ENCODE measurements around the gene RPL15. TPM values are rescaled to one million over a fixed set of nuclear protein-coding genes. Genes with fewer than 3 reads are reported as not detected.
A peak's percentile ranks its signal among the peaks of the same experiment; 100 is the strongest.

RPL15 gene
- total and polyA plus RNA-seq, 10 of the 15 experiments (the other 5 are each of a cell fraction or from before 2014, with no cell fraction given) = 2,885 to 10,761 (median 4,017) TPM

DNA sequence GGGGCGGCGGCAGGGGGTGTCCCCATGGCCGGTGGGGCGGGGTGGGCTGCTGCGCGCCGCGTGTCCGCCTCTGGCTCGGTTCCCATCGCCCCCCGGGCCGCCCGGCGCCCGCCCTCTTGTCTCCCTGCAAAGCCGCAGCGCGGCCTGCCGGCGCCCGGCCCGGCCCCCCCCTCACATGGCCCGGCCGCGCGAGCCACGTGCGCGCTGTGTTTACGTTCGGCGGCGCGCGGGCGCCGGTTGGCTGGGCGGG is 28.7 kb downstream of the RPL15 start (continued):
- TF ChIP-seq, protein P1, sequence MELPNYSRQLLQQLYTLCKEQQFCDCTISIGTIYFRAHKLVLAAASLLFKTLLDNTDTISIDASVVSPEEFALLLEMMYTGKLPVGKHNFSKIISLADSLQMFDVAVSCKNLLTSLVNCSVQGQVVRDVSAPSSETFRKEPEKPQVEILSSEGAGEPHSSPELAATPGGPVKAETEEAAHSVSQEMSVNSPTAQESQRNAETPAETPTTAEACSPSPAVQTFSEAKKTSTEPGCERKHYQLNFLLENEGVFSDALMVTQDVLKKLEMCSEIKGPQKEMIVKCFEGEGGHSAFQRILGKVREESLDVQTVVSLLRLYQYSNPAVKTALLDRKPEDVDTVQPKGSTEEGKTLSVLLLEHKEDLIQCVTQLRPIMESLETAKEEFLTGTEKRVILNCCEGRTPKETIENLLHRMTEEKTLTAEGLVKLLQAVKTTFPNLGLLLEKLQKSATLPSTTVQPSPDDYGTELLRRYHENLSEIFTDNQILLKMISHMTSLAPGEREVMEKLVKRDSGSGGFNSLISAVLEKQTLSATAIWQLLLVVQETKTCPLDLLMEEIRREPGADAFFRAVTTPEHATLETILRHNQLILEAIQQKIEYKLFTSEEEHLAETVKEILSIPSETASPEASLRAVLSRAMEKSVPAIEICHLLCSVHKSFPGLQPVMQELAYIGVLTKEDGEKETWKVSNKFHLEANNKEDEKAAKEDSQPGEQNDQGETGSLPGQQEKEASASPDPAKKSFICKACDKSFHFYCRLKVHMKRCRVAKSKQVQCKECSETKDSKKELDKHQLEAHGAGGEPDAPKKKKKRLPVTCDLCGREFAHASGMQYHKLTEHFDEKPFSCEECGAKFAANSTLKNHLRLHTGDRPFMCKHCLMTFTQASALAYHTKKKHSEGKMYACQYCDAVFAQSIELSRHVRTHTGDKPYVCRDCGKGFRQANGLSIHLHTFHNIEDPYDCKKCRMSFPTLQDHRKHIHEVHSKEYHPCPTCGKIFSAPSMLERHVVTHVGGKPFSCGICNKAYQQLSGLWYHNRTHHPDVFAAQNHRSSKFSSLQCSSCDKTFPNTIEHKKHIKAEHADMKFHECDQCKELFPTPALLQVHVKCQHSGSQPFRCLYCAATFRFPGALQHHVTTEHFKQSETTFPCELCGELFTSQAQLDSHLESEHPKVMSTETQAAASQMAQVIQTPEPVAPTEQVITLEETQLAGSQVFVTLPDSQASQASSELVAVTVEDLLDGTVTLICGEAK (IDR thresholded peaks at IDR 0.05; ENCODE audit: borderline replicate concordance) = no peak
- TF ChIP-seq TARDBP (IDR thresholded peaks at IDR 0.05; ENCODE audit: borderline replicate concordance) (no peak), MXI1 (IDR thresholded peaks at IDR 0.05; ENCODE audit: low read depth, low read length) (peak; percentile 93; the same call in 1 of the 2 replicates), SP1 (IDR thresholded peaks at IDR 0.05; ENCODE audit: low read depth, low read length) (peak; percentile 58), RBBP5 (conservative IDR thresholded peaks at IDR 0.05) (no peak), TCF12 (IDR thresholded peaks at IDR 0.05; ENCODE audit: low read depth, low read length) (0 out of 2 replicates have a peak, but pooled peaks have one; percentile 5), TAF1 (IDR thresholded peaks at IDR 0.05; ENCODE audit: borderline replicate concordance, low read depth, low read length) (0 out of 2 replicates have a peak, but pooled peaks have one; percentile 22), TCF7 (IDR thresholded peaks at IDR 0.05; ENCODE audit: borderline replicate concordance) (no peak), GATAD2B (conservative IDR thresholded peaks at IDR 0.05; ENCODE audit: low read depth) (no peak), YY1 (IDR thresholded peaks at IDR 0.05; ENCODE audit: low read depth, low read length) (peak; percentile 60), SMARCA5 (IDR thresholded peaks at IDR 0.05) (no peak), SIN3A (IDR thresholded peaks at IDR 0.05; ENCODE audit: low read depth, low read length) (0 out of 2 replicates have a peak, but pooled peaks have one; percentile 63), BMI1 (IDR thresholded peaks at IDR 0.05; ENCODE audit: borderline replicate concordance) (no peak)
- TF ChIP-seq, protein P2, sequence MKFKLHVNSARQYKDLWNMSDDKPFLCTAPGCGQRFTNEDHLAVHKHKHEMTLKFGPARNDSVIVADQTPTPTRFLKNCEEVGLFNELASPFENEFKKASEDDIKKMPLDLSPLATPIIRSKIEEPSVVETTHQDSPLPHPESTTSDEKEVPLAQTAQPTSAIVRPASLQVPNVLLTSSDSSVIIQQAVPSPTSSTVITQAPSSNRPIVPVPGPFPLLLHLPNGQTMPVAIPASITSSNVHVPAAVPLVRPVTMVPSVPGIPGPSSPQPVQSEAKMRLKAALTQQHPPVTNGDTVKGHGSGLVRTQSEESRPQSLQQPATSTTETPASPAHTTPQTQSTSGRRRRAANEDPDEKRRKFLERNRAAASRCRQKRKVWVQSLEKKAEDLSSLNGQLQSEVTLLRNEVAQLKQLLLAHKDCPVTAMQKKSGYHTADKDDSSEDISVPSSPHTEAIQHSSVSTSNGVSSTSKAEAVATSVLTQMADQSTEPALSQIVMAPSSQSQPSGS (IDR thresholded peaks at IDR 0.05; ENCODE audit: low read length) = no peak
- TF ChIP-seq, protein P3, sequence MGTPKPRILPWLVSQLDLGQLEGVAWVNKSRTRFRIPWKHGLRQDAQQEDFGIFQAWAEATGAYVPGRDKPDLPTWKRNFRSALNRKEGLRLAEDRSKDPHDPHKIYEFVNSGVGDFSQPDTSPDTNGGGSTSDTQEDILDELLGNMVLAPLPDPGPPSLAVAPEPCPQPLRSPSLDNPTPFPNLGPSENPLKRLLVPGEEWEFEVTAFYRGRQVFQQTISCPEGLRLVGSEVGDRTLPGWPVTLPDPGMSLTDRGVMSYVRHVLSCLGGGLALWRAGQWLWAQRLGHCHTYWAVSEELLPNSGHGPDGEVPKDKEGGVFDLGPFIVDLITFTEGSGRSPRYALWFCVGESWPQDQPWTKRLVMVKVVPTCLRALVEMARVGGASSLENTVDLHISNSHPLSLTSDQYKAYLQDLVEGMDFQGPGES (IDR thresholded peaks at IDR 0.05) = no peak
- TF ChIP-seq, protein P4, sequence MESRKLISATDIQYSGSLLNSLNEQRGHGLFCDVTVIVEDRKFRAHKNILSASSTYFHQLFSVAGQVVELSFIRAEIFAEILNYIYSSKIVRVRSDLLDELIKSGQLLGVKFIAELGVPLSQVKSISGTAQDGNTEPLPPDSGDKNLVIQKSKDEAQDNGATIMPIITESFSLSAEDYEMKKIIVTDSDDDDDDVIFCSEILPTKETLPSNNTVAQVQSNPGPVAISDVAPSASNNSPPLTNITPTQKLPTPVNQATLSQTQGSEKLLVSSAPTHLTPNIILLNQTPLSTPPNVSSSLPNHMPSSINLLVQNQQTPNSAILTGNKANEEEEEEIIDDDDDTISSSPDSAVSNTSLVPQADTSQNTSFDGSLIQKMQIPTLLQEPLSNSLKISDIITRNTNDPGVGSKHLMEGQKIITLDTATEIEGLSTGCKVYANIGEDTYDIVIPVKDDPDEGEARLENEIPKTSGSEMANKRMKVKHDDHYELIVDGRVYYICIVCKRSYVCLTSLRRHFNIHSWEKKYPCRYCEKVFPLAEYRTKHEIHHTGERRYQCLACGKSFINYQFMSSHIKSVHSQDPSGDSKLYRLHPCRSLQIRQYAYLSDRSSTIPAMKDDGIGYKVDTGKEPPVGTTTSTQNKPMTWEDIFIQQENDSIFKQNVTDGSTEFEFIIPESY (IDR thresholded peaks at IDR 0.05) = no peak
- TF ChIP-seq, protein P5, sequence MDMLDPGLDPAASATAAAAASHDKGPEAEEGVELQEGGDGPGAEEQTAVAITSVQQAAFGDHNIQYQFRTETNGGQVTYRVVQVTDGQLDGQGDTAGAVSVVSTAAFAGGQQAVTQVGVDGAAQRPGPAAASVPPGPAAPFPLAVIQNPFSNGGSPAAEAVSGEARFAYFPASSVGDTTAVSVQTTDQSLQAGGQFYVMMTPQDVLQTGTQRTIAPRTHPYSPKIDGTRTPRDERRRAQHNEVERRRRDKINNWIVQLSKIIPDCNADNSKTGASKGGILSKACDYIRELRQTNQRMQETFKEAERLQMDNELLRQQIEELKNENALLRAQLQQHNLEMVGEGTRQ (IDR thresholded peaks at IDR 0.05; ENCODE audit: borderline replicate concordance, low read depth, low read length) = no peak
- TF ChIP-seq, protein P6, sequence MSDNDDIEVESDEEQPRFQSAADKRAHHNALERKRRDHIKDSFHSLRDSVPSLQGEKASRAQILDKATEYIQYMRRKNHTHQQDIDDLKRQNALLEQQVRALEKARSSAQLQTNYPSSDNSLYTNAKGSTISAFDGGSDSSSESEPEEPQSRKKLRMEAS (IDR thresholded peaks at IDR 0.05; ENCODE audit: low read depth, low read length) = peak; percentile 93; the same call in 1 of the 2 replicates
